GM06990 (cell line): ENCODE results near the gene FRMD4A.

Experiments
- DNase-seq: peaks from one replicate; pipeline ENCODE4 v3.0.0-alpha.2; 2011; ENCODE audit not compliant: insufficient read length; ENCODE audit errors: extremely low read depth
- H3K27me3 ChIP-seq: replicated peaks from 2 replicates; pipeline ENCODE4 v1.6.0; 2011; ENCODE audit warnings: low read length; ENCODE audit not compliant: control insufficient read depth, insufficient read depth
- H3K36me3 ChIP-seq: 2 replicates; pipeline ENCODE4 v1.5.1; 2011; ENCODE audit warnings: low read length; ENCODE audit not compliant: control insufficient read depth, insufficient read depth
- H3K4me3 ChIP-seq: replicated peaks from 2 replicates; pipeline ENCODE4 v1.5.1; 2011; ENCODE audit warnings: low read depth, mild to moderate bottlenecking, control low read depth, low read length
- CTCF ChIP-seq: IDR thresholded peaks from 2 replicates; pipeline ENCODE4 v1.5.1; 2011; ENCODE audit warnings: low read length, control low read depth, mild to moderate bottlenecking, inconsistent platforms; ENCODE audit not compliant: insufficient read depth, poor library complexity, severe bottlenecking

The FRMD4A gene

GRCh38 chr10:14172336-14172950, 158.3 kb downstream of the FRMD4A start:
- Histone ChIP-seq H3K4me3 (no peak overlapping the region), H3K27me3 (peaks cover 3% of the 10 kb centered on the region; the same call in 1 of the 2 replicates), H3K36me3 (no peaks in the 10 kb centered on the region)
- no peak for DNase-seq
- no peak for TF ChIP-seq CTCF

- TF ChIP-seq CTCF = no peak
- no peaks in the 10 kb centered on the region for H3K36me3 ChIP-seq
- H3K4me3 ChIP-seq = no peak overlapping the region
- H3K27me3 ChIP-seq = peaks cover 3% of the 10 kb centered on the region; the same call in 1 of the 2 replicates
- no peak for DNase-seq
Observed at GRCh38 chr10:14171336-14171735, 159.4 kb downstream of the FRMD4A start.

DNA sequence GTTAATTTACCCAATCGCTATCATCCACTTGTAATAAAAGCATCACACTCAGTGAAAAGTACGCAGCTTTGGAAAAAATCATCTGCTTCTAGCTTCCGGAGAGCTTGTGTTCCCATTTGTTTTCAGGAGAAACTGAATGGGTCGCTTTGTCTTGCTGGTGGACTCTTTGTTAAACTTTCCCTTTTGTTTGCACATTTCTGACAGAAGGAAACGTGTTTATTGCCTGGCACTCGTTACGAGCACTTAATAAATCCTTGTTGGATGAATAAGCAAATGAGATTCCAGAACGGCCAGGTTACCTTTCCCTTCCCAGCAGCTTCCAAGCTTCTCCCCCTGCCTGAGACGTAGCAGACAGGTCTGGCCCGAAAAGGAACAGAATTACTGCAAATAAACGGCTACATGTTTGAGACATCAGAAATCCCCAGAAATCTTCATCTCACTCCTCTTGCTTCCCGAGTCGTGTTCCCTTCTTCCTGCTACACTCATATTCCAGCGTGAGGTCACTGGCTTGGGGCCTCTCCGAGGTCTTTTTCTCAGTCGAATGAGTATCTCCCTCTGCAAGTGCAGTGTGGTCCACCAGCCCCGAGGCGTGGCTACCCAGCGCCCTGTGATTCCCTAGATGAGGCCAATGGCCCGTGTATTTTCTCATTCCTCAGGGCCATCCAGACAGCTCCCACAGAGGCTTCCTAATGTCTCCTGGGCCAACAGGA, 167.2 kb downstream of the FRMD4A start:
- no peak for DNase-seq
- Histone ChIP-seq H3K27me3 (peaks cover 2% of the 10 kb centered on the region), H3K4me3 (no peak overlapping the region), H3K36me3 (no peaks in the 10 kb centered on the region)
- no peak for TF ChIP-seq CTCF

DNA sequence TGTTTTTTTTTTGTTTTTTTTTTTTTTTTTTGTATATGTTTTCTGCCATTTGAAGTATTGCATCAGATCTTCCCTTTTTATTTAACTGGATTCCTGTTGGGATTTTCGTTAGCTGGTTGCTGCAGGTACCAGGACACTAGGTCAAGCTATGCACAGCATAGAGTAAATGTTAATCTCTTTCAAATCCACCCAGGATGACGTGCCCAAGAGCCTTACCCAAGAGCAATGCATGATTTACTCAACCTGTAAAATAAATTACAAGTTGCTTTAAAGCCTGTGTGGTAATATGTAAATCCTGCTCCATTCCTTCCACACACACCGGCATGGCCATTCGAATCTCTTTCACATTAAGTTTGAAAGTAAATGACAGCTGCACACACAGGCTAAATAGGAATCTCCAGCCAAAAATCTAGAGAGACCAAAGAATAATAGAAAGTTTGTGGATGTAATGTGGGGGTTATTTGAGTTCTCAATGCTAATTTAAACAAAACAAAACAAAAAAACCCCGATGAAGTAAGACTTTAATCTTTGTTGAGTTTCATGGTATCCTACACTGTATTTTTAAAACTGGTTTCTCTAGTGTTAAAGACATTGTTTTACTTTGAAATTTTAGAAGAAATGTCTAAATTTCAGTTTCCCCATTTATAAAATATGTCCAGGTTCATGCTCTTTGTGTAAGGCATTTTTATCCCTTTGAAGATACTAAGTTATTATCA, 167.9 kb downstream of the FRMD4A start:
- no peak for TF ChIP-seq CTCF
- no peak for DNase-seq
- Histone ChIP-seq H3K27me3 (peaks cover 2% of the 10 kb centered on the region), H3K4me3 (no peak overlapping the region), H3K36me3 (no peaks in the 10 kb centered on the region)

GRCh38 chr10:14162061-14162460, 168.7 kb downstream of the FRMD4A start:
- no peak overlapping the region for H3K4me3 ChIP-seq
- no peaks in the 10 kb centered on the region for H3K36me3 ChIP-seq
- DNase-seq = no peak
- peaks cover 2% of the 10 kb centered on the region for H3K27me3 ChIP-seq
- no peak for TF ChIP-seq CTCF
